HG03469 (cell line): ENCODE data around the gene GPRC5D.

Source experiments
- ATAC-seq: cut with Tn5 transposase; IDR thresholded peaks from one replicate; pipeline ENCODE4 v1.9.1; 2021; ENCODE audit warnings: mild to moderate bottlenecking, moderate library complexity, moderate number of reproducible peaks; ENCODE audit not compliant: unreplicated experiment

GPRC5D gene

DNA sequence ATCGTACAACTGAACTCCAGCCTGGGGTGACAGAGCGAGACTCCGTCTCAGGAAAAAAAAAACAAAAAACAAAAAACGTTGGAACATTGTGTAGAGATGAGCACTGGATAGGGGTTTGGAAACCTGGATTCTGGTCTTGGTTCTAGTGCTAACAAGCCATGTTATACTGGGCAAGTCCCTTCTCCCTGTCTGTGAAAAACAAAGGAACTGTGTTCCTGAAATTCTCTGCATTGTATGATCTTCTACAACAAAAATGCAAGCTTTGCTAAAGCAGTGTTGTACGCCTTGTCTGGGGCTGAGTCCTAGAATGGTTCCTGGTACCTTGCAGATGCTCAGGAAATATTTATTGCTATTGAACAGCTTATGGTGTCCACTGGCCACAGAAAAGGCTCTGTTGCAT lies 13.4 kb downstream of the GPRC5D start:
- ATAC-seq = no peak

DNA sequence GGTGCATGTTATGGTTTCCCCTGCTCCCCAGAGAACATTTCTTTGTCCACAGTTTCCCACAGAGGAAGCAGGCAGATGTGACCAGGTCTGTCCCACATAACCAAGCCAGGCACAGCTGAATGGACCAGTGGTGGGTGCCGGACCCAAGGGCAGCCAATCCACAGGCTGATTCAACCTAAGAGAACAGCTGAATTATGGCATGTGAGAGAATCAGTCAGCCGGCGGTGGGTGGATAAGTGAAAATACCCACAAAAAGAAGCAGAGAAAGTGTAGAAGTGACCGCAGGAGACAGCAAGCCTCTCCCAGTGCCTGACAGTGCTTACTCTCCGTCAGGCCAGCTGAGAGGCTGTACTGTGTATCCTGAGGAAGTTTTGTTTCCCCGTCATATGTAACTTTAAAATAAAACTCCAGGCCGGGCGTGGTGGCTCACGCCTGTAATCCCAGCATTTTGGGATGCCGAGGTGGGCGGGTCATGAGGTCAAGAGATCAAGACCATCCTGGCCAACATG lies 14.9 kb downstream of the GPRC5D start:
- ATAC-seq = no peak

DNA sequence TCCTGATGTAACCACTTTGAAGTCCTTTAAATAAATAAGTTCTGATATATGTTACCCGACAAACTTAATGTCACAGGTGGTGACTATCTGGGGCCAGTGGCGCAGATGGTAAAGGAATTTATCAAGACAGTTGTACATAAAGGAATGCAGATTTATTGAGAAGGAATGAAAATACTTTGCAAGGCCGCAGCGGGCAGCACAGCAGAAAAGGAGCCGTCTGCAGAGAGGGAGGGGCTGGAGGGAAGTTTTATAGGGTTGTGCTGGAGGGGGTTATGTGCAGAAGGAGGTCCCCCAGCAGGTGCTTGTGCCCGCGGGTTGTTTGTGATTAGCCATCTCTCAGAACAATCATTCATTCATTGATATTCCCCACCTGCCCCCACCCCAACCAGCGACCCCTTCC lies 17.4 kb downstream of the GPRC5D start:
- no peak for ATAC-seq

DNA sequence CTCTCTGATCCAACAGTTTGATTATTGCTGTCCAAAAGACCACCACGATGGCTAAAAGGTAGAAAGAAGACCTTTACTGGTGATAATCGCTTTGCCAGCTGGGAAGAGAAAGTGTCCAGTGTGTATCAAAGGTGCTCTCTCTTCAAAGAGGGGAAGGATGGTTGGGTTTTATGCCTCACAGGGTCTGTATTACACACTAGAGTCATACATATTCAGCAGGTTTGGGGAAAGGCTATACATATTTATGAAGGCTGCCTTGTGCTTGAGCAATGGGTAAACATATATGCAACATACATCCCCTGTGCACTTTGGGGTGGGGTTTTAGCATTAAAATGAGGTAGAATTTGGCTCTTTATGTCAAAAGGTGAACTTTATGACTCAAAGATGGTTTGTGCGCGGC lies 18.2 kb downstream of the GPRC5D start:
- no peak for ATAC-seq

DNA sequence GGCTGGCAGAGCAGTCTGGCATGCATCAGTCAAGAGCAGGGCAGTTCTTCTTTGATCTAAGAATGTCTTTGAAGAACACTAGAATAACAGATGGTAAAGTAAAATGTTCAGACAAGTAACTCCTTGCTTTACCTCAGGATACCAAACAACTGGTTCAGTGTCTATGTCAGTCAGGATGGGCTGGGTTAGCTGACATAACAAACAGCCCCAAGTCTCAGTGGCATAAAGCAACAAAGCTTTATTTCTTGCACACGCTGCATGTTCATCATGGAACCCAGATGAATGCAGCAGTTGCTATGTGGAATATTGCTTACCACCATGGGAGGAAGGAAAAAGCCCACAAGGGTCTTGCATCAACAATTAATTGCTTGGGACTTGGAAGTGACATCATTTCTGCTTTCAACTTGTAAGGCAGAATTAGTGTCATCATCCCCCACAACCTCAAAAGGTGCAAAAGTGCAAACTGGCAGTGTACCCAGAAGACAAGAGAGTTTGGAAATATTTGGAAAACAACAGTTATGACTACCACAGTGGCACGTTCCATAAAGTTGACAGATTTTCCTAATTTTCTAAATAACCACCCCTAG lies 21.2 kb downstream of the GPRC5D start:
- ATAC-seq = no peak

GRCh38 chr12:12929696-12930095 lies 22.3 kb downstream of the GPRC5D start:
- no peak for ATAC-seq

DNA sequence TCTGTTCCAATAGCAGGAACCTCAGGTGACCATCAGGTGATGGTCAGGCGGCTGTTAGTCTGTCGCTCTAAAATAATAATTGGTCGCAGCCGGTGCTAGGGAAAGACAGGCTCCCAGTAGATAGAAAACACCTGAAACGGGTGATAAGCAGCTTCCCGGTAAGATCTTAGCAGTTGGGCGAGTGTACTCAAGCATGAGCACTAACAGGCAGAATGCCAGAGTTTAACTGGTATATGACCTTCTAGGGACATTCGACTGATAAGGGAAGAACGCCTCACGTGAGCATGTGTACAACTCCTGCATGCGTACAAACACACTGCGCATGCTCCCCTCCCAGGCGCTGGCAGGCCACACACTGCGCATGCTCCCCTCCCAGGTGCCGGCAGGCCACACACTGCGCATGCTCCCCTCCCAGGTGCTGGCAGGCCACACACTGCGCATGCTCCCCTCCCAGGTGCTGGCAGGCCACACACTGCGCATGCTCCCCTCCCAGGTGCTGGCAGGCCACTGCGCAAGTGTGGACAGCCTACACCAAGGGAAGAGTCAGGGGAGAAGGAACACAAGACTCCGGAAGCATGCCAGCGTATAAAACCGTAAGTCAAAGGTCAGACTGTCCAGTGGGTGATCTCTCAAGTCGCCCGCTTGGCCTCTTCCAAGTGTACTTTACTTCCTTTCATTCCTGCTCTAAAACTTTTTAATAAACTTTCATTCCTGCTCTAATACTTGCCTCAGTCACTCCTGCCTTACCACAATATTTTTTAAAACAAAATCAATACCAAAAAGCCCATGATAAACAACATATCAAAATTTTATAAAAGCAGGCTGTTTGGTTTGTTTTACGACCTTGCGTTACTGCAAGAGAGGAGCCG lies 24.5 kb downstream of the GPRC5D start:
- no peak for ATAC-seq

DNA sequence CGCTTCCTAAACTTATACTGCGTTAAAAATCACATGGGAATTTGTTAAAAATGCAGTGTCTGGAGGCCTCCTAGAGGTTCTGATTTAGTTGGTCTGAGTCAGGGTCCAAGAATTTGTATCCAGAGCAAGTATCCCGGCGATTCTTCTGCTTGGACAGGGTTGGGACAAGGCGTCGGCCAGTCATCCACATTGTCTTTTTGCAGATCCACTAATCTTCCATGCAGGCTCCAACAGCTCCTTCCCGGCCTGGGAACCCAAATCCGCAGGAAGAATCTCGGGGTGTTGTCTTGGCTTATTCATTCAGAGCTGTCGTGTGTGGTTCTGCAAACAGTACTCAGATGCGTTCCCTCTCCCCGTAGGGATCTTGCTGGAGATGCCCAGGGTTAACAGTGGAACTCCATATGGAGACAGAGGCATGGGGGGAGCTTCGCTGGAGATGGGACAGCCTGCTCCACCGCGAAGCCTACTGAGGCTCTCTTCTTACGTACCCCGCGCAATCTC lies 25.3 kb downstream of the GPRC5D start:
- no peak for ATAC-seq

DNA sequence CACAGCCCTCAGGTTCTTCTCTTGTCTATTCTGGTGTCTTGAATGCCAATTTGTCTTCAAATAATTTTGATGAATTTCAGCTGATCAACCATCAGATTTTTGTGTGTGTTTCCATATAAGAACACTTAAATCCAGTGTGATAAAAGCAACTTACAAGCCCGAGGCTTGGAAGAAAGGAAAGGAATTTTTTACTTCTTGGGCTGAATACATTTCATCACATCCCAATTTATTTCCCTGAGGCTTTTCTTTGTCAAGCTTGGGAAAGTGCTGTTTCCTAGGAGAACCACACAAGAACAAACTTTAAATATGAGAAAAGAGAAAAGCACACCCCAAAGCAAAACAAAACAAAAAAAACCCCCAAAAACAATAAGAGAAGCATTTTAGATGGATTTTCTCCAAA lies 26.6 kb downstream of the GPRC5D start:
- ATAC-seq = no peak

DNA sequence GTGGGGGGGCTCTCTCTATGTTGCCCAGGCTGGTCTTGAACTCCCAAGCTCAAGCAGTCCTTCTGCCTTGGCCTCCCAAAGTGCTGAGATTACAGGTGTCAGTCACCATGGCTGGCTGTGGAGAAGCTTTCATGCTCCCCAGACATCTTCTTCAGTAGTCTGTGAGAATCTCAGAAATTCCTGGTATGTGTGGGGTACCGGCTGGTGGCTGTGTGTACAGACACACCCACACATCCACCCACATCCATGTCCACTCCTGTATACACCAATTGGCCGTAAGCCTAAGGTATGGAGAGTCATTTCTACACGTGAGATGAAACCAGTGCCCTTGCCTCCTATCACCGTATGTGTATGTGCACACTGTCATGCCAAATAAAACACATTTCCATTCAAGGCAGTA lies 27.8 kb downstream of the GPRC5D start:
- ATAC-seq = no peak

DNA sequence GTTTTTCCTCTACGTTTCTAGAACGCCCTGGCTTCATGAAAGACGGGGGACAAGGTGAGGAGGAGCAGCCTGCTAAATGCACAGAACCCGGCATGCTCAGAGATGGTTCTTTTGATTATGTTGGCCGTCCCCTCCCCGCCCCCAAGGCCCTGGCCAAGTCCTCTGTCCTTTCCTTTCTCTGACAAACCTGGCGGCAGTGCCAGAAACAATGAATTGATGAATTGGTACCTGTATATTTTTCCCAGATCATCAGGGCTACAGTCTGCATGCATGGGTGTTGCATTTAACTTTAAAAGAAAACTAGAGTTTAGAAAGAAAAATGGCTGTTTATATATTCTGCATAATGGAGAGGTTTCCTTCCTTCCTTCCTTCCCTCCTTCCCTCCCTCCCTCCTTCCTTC lies 29.0 kb downstream of the GPRC5D start:
- no peak for ATAC-seq

DNA sequence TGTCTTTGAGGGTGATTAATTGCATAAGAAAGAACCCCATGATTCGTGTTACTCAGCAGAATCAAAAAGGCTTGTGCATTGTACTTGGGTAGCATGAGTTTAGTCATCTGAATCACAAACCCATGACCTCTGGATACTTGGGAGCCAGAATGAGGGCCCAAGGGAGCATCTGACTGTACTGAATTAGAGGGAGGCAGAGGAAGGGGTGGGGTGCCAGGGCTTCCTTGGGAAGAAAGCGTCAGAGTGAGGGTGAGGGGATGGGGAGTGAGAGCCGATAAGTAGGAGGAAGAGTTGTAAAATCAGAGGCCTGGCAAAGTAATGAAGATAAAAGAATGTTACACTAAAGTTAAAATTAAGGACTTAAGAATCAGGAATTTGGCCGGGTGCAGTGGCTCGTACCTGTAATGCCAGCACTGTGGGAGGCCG lies 29.8 kb downstream of the GPRC5D start:
- ATAC-seq = no peak

- ATAC-seq = no peak
Measured at GRCh38 chr12:12919666-12920435, 32.1 kb downstream of the GPRC5D start.

DNA sequence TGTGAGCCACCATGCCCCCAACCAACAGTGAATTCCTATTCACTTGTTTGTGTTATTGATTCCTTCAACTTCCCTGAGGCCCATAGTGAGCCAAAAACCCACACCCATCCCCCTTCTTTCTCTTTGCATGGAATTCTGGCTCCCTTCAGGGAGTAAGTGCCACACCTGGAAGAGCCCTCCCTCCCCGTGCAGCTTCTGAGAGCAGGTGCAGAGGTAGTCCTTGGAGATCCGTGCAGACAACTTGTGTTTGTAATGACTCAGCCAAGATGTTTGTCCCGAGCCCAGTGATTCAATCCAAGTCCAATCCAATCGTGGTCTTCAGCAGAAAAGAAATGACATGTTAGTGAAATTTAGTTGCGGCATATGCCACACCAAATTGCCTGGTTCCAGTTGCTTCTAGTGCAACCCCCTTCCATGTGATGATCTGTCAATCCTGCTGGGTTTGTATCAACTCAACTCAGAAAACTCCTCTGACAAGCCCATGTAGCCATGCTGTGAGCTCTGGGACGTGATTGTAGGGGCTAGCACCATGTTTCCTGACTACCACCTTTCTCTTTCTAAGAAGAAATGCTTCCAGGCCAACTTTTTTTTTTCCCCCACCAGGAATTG lies 33.1 kb downstream of the GPRC5D start:
- ATAC-seq = no peak

DNA sequence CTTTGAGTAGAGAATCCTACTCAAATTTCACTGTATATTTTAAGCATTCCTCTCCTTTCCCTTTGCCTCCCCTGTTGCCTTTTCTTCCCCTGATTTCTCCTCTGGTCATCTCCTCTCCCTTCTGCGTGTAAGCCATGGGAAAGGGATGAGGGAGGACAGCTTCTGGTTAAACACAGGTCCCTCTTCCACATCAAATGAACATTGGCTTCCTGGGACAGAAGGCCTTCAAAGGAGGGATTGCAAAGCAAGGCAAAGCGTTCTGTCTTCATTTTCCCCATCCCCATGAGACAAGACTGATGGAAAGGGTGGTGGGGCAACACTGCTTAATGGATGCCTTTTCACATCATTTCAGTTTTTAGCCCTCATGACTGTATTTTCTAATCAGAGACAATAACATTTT lies 34.5 kb downstream of the GPRC5D start:
- ATAC-seq = no peak

DNA sequence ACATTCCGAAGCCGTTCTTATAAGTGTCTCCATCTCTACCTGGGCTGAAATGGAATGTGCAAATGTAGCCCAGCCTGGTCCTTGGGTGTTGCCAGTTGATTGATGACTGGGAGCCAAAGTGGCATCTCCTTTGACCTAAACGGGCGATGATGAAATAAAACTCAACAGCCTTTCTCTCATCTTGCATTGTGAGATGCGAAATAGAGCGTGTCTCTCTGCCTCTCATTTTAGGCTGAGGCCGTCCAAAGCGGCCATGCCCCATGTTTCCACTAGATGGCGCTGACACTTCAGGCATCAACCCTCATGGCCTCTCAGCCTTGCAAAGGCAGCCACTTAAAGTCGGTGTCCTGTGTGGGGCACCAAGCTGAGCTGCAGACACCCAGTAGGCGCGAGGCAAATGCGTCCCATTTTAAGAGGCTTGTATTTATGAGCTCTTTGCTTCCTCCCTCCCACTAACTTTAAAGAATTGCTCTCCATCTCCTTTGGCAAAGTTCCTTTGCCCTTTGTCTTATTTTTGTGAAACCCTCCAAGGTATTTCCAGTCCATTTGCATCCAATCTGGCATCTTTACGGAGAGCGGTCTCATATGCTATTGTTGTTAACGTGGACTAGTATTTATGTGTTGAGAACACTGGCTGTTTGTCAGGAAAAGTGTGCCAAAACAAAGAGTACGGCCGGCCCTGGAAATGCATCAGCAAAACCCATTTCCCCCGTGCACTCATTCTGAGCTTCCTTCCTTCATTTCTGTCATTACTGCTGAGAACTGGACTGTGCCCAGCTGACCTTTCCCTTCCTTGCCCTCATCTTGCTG lies 35.6 kb downstream of the GPRC5D start:
- peak; percentile 93 for ATAC-seq

DNA sequence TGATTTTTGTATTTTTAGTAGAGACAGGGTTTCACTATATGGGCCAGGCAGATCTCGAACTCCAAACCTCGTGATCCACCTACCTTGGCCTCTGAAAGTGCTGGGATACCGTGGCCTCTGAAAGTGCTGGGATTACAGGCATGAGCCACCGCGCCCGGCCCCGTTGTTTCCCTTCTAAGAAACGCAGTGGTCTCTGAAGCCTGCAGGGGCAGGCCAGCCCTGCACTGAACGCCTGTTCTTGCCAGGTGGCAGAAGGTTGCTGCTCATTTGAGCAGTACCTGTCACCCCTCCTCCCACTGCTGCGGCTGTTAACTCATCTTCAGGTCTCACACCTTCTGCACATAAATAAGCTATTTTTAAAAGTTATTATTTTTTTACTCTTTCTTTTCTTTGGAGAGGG lies 36.3 kb downstream of the GPRC5D start:
- ATAC-seq = no peak

DNA sequence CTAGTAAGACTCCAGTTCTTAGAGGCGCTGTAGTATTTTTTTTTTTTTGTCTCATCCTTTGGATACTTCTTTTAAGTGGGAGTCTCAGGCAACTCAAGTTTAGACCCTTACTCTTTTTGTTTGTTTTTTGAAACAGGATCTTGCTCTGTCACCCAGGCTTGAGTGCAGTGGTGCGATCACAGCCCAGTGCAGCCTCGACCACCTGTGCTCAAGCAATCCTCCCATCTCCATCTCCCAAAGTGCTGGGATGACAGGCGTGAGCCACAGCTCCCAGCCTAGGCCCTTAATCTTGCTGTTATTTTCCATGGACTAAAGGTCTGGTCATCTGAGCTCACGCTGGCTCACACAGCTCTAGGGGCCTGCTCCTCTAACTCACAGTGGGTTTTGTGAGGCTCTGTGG lies 39.3 kb downstream of the GPRC5D start:
- ATAC-seq = no peak

DNA sequence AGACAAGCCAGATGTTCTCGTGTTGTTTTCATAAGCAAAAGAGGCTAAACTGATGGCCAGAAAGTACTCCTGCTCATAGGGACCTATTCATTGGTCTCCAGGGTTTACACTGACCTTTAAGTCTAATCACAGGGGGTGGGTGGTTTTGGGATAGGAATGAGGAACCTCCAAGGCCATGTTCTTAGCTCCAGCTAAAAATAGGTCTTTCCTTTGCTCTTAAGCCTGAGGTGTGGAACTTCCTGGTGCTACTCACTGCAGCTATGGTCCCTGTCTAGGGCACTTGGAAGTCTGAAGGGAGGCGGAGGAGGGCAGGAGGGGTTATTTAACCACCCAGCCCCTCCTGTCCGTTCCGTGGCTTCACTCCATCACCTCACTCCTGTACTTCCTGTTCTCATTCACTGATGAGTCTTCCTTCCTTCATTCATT lies 42.0 kb downstream of the GPRC5D start:
- ATAC-seq = no peak
